Aorta (tissue), 5 donors: Measurements from ENCODE around the gene CD22. TPM values are rescaled to one million over a fixed set of nuclear protein-coding genes. Genes with fewer than 3 reads are reported as not detected.
"Not testable (repeated sequence)": the region's sequence is repeated elsewhere in the genome, so short reads cannot be mapped to it uniquely, and the experiment has no call there.

Experiments
- ATAC-seq: fragments of 200-7000 bp; cut with Tn5 transposase; one replicate; pipeline ENCODE4 v1.9.1; 2022; ENCODE audit warnings: moderate library complexity; ENCODE audit not compliant: low FRiP score
- DNase-seq, 2 donors: peaks; one replicate each; pipeline ENCODE4 v3.0.0-alpha.2; 2020
- H3K27ac ChIP-seq, 2 donors: one replicate each; pipeline ENCODE4 v1.5.1; 2013; ENCODE audit warnings: low read length in 2 of 2, mild to moderate bottlenecking in 2 of 2, moderate library complexity in 2 of 2, control low read depth in 1 of 2, inconsistent platforms in 1 of 2, low read depth in 1 of 2
- H3K27me3 ChIP-seq, 2 donors: one replicate each; pipeline ENCODE4 v1.6.1; 2013; ENCODE audit warnings: control low read depth in 1 of 2, low read length in 1 of 2, mild to moderate bottlenecking in 1 of 2, moderate library complexity in 1 of 2; ENCODE audit not compliant: insufficient read depth in 2 of 2, control insufficient read depth in 1 of 2
- H3K36me3 ChIP-seq, 2 donors: one replicate each; pipeline ENCODE4 v1.6.1; 2013; ENCODE audit warnings: control low read depth in 1 of 2, low read length in 1 of 2, mild to moderate bottlenecking in 1 of 2; ENCODE audit not compliant: insufficient read depth in 2 of 2, control insufficient read depth in 1 of 2
- H3K4me1 ChIP-seq, 2 donors: one replicate each; pipeline ENCODE4 v1.6.1; 2013; ENCODE audit warnings: low read length in 2 of 2, control low read depth in 1 of 2, mild to moderate bottlenecking in 1 of 2, moderate library complexity in 1 of 2; ENCODE audit not compliant: insufficient read depth in 2 of 2, control insufficient read depth in 1 of 2
- H3K4me3 ChIP-seq, 2 donors: one replicate each; pipeline ENCODE4 v1.5.1; 2013; ENCODE audit warnings: low read length in 2 of 2, control low read depth in 1 of 2, mild to moderate bottlenecking in 1 of 2
- H3K9me3 ChIP-seq: one replicate; pipeline ENCODE4 v1.6.1; 2013; ENCODE audit warnings: mild to moderate bottlenecking, low read length; ENCODE audit not compliant: control insufficient read depth
- WGBS, 2 donors: extraction: QIAGEN DNeasy Blood & Tissue Kit; methylation state at CpG; one replicate each; pipeline ENCODE4 v1.1.7; 2013; 5-methylcytosine and 5-hydroxymethylcytosine counted together
- intact Hi-C, 2 donors: fragments of 100-400 bp; cut with DNase I; formaldehyde crosslinking; loops; one replicate each; pipeline versions ENCODE4 v1.14.2 to v1.15.0; 2022
- polyA plus RNA-seq, 2 donors: library from polyadenylated mRNA; stranded (reverse); fragments of 200-250 nt; gene quantifications; one replicate each; pipeline ENCODE4 v1.2.3, GENCODE V29; 2013
- total RNA-seq, 2 donors: library from RNA; stranded (reverse); fragmentation: NEBNext Ultra II Directional; extraction: Animal tissue kit (Norgen Biotek cat#: 25700); gene quantifications; one replicate each; pipeline ENCODE4 v1.2.1, GENCODE V29; 2021
- donor health status: healthy with polysubstance abuse.
- donor health status: Bipolar disorder and iron deficiency.
- donor health status: DM: no; HTN: no; CAD: no.
- donor health status: DM: no; HTN: no; CAD: no.
- donor health status: DM: yes; HTN: yes; CAD: no.

The CD22 gene
- total and polyA plus RNA-seq, 4 donors: 0.75 to 3.1 (median 2.9) TPM; not detected in 1

GRCh38 chr19:35373492-35373891 lies 44.5 kb downstream of the CD22 start:
- peaks cover 1% of the 10 kb centered on the region for H3K9me3 ChIP-seq
- no peaks in the 10 kb centered on the region for H3K4me1 ChIP-seq
- DNase-seq (no peak), ATAC-seq (no peak)
- no peak overlapping the region for H3K27ac ChIP-seq
- no peaks in the 10 kb centered on the region for H3K36me3 ChIP-seq
- H3K4me3 ChIP-seq: no peak overlapping the region
- 76 to 82% methylated on average over 7 of the region's 7 CpGs for WGBS, 2 donors
- intact Hi-C loops: no loop called here
- no peaks in the 10 kb centered on the region for H3K27me3 ChIP-seq

DNA sequence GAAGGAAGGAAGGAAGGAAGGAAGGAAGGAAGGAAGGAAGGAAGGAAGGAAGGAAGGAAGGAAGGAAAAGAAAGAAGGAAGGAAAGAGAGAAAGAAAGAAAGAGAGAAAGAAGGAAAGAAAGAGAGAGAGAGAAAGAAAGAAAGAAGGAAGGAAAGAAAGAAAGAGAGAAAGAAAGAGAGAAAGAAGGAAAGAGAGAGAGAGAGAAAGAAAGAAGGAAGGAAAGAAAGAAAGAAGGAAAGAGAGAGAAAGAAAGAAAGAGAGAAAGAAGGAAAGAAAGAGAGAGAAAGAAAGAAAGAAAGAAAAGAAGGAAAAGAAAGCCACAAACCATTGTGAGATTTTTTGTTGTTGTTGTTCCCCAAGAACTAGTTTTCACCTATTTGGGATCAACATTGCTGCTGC lies 45.0 kb downstream of the CD22 start:
- intact Hi-C loops, H3K27me3 ChIP-seq, DNase-seq, H3K4me1 ChIP-seq, ATAC-seq, H3K27ac ChIP-seq, H3K36me3 ChIP-seq, H3K4me3 ChIP-seq, H3K9me3 ChIP-seq: not testable (repeated sequence)

DNA sequence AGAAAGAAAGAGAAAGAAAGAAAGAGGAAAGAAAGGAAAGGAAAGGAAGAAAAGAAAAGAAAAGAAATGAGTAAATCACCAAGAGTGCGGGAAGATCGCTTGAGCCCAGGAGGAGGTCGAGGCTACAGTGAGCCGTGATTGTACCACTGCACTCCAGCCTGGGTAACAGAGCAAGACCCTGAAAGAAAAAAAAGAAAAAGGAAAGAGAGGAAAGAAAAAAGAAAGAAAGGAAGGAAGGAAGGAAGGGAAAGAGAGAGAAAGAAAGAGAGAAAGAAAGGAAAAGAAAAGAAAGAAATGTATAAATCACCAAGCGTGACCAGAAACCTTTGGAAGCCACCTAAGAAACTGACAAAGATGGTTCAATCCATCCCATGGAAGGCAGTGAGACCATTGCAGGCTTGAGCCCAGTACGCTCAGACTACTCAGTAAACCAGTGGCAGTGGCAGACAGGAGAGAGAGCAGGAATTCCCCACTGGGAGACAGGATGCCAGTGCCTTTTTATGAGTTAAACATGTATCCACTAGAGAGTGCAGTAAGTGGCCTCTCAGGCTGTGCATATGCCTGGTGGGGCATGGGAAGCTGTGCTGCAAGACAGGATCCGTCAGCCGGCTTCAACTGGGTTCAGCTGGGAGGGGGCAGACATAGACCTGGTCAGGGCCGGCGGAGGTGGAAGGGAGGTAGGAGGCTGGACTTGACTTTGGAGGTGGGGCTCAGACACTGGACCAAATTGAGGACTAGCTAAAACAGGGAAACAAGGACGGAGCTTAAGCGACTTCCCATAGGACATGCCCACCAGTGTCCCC lies 46.7 kb downstream of the CD22 start:
- Histone ChIP-seq H3K9me3 (peaks cover 1% of the 10 kb centered on the region), H3K36me3 (no peaks in the 10 kb centered on the region), H3K4me1 (no peaks in the 10 kb centered on the region), H3K4me3 (no peak overlapping the region), H3K27ac (no peak overlapping the region), H3K27me3 (no peaks in the 10 kb centered on the region)
- no peak for ATAC-seq
- no peak for DNase-seq
- WGBS, 2 donors: 80 to 83% methylated on average over 12 of the region's 12 CpGs
- intact Hi-C loops: no loop called here

DNA sequence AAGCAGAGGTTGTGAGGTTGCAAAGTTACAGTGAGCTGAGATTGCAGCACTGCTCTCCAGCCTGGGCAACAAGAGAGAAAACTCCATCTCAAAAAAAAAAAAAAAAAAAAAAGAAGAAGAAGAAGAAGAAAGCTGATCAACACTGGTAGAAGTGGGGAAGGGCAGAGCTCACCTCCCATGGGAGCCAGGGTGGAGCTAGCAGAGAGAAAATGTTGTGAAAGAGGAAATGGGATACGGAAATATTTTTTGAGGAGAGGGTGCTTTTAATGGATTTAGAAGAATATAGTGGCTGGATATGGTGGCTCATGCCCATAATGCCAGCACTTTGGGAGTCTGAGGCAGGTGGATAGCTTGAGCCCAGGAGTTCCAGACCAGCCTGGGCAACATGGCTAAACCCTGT lies 48.7 kb downstream of the CD22 start:
- intact Hi-C loops: no loop called here
- Histone ChIP-seq H3K9me3 (peaks cover 1% of the 10 kb centered on the region), H3K36me3 (no peaks in the 10 kb centered on the region), H3K4me3 (no peak overlapping the region), H3K27ac (no peak overlapping the region), H3K4me1 (no peaks in the 10 kb centered on the region), H3K27me3 (no peaks in the 10 kb centered on the region)
- WGBS, 2 donors: 42 to 54% methylated on average over 1 of the region's 1 CpG
- no peak for DNase-seq
- no peak for ATAC-seq

DNA sequence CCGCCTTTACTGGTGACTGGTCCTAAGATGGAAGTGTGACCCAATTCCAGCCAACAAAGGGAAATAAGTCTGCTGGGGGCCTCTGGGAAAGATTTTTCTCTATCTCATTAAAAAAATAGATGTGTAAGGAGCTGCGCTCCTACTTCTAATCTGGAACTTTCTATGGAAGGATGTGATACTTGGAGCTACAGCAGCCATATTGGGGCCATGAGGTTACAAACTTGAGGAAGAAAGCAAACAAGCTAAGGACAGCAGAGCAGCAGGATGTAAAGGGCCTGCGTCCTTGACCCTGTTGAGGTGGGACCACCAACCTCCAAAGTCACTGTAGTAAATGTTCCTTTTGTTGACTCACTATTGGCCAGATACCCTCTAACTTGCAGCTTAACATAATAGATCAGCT lies 49.4 kb downstream of the CD22 start:
- Histone ChIP-seq H3K4me3 (no peak overlapping the region), H3K36me3 (no peaks in the 10 kb centered on the region), H3K27me3 (no peaks in the 10 kb centered on the region), H3K27ac (no peak overlapping the region), H3K9me3 (peaks cover 1% of the 10 kb centered on the region), H3K4me1 (no peaks in the 10 kb centered on the region)
- WGBS, 2 donors: 93% methylated on average over 3 of the region's 3 CpGs
- no peak for ATAC-seq
- intact Hi-C loops: no loop called here
- DNase-seq: no peak

DNA sequence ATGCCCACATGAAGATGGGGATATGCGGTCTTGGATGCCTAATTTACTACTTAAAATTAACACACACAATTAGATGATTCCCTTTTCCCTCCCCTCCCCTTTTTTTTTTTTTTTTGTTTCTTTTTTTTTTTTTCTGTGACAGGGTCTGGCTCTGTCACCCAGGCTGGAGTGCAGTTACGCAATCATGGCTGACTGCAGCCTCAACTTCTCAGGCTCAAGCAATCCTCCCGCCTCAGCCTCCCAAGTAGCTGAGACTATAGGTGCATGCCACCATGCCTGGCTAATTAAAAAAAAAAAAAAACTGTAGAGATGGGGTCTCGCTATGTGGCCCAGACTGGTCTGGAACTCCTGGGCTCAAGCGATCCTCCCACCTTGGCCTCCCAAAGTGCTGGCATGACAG lies 50.6 kb downstream of the CD22 start:
- H3K4me3 ChIP-seq, H3K27ac ChIP-seq, H3K4me1 ChIP-seq, DNase-seq, ATAC-seq, H3K27me3 ChIP-seq, intact Hi-C loops, H3K9me3 ChIP-seq, H3K36me3 ChIP-seq: not testable (repeated sequence)
- 82 to 92% methylated on average over 5 of the region's 5 CpGs for WGBS, 2 donors

DNA sequence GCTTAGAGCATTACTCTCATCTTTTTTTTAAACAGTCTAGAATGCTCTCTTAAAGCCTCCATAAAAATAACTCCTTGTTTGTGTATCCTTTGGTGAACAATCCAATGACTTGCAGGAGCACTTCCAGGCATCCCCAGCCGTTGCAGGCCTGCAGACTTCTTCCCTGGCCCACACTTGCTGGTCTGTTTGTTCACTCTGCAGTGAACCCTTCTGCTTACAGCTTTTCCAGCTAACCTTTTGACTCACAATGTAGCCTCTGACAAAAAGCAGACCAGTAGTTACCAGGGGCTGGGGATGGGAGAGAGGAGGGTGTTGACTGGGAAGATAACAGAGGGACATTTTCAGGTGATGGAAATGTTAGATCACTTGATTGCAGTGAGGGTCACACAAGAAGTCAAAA lies 51.0 kb downstream of the CD22 start:
- intact Hi-C loops: no loop called here

DNA sequence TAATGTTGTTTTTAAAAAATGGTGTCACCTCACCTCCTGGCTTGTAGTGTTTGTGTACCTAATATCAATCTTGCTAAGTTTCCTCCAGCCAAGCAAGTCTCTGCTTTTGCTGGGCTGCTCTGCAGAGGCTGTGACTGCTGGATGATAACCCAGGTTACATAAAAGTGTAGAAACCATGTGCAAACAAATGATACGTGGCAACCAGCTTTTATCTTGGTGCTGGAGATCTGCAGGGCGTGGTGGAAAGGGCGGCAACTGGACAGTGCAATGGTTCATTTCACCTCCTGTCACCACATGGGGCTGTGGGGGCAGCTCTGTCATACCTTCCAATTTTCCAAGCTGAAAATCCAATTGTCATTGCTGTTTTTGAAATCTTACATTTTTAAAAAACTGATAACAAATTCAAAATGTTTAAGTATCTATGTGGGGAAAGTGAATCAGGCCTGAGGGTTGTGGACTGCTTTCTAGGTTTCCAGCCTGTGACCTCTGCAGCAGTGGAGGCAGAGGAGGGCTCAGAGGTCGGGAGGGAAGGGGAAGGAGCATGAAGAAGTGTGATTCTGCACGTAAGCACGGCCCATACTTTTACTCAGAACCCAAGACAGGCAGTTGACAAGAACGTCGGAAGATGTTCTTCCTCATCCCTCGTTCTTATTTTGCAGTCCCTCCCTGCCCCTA lies 51.6 kb downstream of the CD22 start:
- H3K27me3 ChIP-seq: peaks cover 0 to 2% of the 10 kb centered on the region in 2 donors
- 60 to 62% methylated on average over 9 of the region's 9 CpGs for WGBS, 2 donors
- no peaks in the 10 kb centered on the region for H3K4me1 ChIP-seq
- ATAC-seq (no peak), DNase-seq (no peak)
- intact Hi-C loops: no loop called here
- no peak overlapping the region for H3K27ac ChIP-seq
- no peak overlapping the region for H3K4me3 ChIP-seq
- peaks cover 3% of the 10 kb centered on the region for H3K9me3 ChIP-seq
- H3K36me3 ChIP-seq: no peaks in the 10 kb centered on the region

More for the DNA sequence above, 51.0 kb downstream of the CD22 start:
- no peak overlapping the region for H3K4me3 ChIP-seq
- WGBS, 2 donors: 12 to 20% methylated on average over 1 of the region's 1 CpG
- H3K36me3 ChIP-seq: no peaks in the 10 kb centered on the region
- DNase-seq (no peak), ATAC-seq (no peak)
- H3K4me1 ChIP-seq: no peaks in the 10 kb centered on the region
- peaks cover 3% of the 10 kb centered on the region for H3K9me3 ChIP-seq
- H3K27me3 ChIP-seq: peaks cover 0 to 2% of the 10 kb centered on the region in 2 donors
- H3K27ac ChIP-seq: no peak overlapping the region

DNA sequence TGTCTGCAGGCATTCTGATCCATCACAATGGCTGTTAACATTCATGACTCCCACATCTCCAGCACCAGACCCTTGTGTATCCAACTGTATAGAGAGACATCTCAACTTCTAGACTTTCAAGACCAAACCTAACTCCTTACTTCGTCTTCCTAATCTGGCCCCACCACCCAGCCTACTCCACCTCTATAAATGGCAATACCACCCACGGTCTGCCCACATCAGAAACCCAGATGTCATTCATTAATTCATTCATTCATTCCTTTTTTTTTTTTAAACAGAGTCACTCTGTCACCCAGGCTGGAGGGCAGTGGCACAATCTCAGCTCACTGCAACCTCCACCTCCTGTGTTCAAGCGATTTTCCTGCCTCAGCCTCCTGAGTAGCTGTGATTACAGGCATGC lies 52.3 kb downstream of the CD22 start:
- H3K36me3 ChIP-seq: no peaks in the 10 kb centered on the region
- intact Hi-C loops: no loop called here
- ATAC-seq (no peak), DNase-seq (no peak)
- peaks cover 0 to 2% of the 10 kb centered on the region in 2 donors for H3K27me3 ChIP-seq
- H3K4me1 ChIP-seq: no peaks in the 10 kb centered on the region
- WGBS, 2 donors: 53 to 67% methylated on average over 3 of the region's 3 CpGs
- H3K4me3 ChIP-seq: no peak overlapping the region
- no peak overlapping the region for H3K27ac ChIP-seq
- H3K9me3 ChIP-seq: peaks cover 3% of the 10 kb centered on the region
